Endothelial cell of umbilical vein (primary cell): ENCODE data around the gene MBD5.

Experiments used
- CTCF ChIP-seq, 2 donors: IDR thresholded peaks; 1 replicate in 1 of 2; 2 replicates in 1 of 2; pipeline ENCODE4 v1.5.1; 2011; ENCODE audit warnings: low read length in 2 of 2, mild to moderate bottlenecking in 2 of 2, moderate library complexity in 2 of 2, control low read depth in 1 of 2, inconsistent platforms in 1 of 2, low read depth in 1 of 2; ENCODE audit not compliant: insufficient read depth in 1 of 2; ENCODE audit errors: extremely low read depth in 1 of 2
- EZH2 ChIP-seq: IDR thresholded peaks from 2 replicates; pipeline ENCODE4 v1.6.1; 2012; ENCODE audit warnings: borderline replicate concordance, low read depth, mild to moderate bottlenecking, moderate library complexity, low read length, inconsistent platforms; ENCODE audit not compliant: severe bottlenecking
- FOS ChIP-seq: IDR thresholded peaks from 2 replicates; pipeline ENCODE4 v1.6.1; 2011; ENCODE audit warnings: mild to moderate bottlenecking, low read length, moderate library complexity, borderline replicate concordance; ENCODE audit not compliant: insufficient read depth
- POLR2A ChIP-seq: IDR thresholded peaks from 2 replicates; pipeline ENCODE4 v1.6.1; 2012; ENCODE audit warnings: low read depth, mild to moderate bottlenecking, control low read depth, low read length
- POLR2AphosphoS5 ChIP-seq: IDR thresholded peaks from 2 replicates; pipeline ENCODE4 v1.6.1; 2012; ENCODE audit warnings: low read depth, mild to moderate bottlenecking, control low read depth, low read length, moderate library complexity; ENCODE audit not compliant: insufficient read depth

- TF ChIP-seq POLR2A (no peak), CTCF (IDR thresholded peaks at IDR 0.05; ENCODE audit: extremely low read depth in 1 of 2, insufficient read depth in 1 of 2, low read depth in 1 of 2, low read length in 2 of 2) (no peak), FOS (peak; percentile 93), EZH2 (no peak), POLR2AphosphoS5 (no peak)
Observed at GRCh38 chr2:148338541-148338940, 317.6 kb downstream of the MBD5 start.
